GM21576 (cell line): ENCODE data around the gene GRB10.

Experiments used
- ATAC-seq: cut with Tn5 transposase; IDR thresholded peaks from one replicate; pipeline ENCODE4 v1.9.1; 2021; ENCODE audit warnings: mild to moderate bottlenecking, moderate library complexity; ENCODE audit not compliant: unreplicated experiment

The GRB10 gene

GRCh38 chr7:50658696-50659095 is 124.0 kb downstream of the GRB10 start:
- ATAC-seq = no peak

DNA sequence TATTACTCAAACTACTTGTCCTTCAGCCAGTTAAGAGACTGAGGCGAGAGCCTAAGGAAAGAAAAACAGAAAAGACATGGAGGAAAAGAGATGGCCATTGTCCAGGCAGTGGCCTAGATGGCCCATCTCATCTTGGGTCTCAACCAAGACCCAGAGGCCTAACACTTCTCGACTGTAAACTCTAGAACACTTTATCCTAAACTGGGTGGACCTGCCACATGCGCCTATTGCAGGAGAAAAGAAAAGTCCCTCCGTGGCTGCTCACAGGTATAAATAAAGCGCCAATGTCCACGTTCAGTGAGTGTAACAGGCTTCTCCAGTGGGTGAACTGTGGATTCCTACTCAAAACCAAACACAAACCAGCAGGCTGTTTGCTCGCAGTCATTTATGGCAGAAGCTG is 124.8 kb downstream of the GRB10 start:
- ATAC-seq = no peak

- no peak for ATAC-seq
Observed at GRCh38 chr7:50657341-50657873, 125.3 kb downstream of the GRB10 start.

DNA sequence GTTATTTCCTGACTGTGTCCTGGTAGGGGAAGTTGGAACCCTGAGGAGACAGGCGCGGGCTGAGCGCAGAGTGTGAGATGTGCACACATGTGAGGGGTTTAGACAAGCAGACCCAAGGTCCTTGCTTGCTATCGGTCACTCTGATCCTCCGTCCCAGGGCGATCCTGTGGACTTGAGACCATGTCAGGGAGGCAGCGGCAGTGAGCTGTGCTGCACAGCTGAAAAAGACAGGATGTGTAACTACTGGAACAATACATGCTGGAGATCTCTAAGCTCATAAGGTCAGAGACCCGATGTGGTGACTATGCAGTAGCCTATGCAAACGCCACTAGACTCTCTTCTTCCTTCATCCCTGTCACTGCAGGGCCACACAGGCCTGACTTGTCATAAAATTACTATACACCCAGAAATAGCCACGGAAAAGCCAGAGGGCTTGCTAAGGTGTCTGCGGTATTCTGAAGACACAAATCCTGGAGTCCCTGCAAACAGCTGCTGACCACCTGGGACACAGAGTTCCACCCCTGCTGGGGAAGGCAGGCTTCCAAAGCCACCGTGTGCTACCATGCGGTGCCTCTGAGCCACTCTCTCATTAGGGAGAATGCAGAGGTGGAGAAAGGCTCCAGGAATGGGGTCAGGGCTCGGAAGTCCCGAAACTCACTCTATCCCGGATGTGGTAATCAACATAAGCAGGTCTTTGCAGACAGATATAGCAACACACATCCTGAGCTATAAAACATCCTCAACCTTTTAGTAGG is 126.4 kb downstream of the GRB10 start:
- no peak for ATAC-seq

GRCh38 chr7:50655490-50655889 is 127.2 kb downstream of the GRB10 start:
- ATAC-seq = no peak

DNA sequence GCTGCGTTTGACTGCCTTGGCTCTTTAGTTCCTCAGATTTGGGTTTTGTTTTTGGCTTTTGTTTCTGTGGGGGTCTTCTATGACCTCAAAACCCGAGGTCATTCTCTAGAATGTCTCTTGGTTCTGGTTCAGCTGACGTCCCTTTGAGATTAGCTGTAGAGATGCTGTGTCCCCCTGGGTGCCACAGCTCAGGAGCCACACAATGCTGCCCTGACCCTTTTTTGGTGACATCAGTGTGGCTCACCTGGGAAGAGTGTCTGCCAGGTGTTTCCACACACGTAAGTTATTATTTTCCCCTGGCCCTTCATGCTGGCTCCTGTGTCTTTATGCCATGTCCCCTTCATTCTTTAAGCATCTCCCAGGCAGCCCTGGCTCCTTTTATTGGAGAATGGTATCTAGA is 127.7 kb downstream of the GRB10 start:
- no peak for ATAC-seq

GRCh38 chr7:50653981-50654425 is 128.7 kb downstream of the GRB10 start:
- ATAC-seq = no peak

DNA sequence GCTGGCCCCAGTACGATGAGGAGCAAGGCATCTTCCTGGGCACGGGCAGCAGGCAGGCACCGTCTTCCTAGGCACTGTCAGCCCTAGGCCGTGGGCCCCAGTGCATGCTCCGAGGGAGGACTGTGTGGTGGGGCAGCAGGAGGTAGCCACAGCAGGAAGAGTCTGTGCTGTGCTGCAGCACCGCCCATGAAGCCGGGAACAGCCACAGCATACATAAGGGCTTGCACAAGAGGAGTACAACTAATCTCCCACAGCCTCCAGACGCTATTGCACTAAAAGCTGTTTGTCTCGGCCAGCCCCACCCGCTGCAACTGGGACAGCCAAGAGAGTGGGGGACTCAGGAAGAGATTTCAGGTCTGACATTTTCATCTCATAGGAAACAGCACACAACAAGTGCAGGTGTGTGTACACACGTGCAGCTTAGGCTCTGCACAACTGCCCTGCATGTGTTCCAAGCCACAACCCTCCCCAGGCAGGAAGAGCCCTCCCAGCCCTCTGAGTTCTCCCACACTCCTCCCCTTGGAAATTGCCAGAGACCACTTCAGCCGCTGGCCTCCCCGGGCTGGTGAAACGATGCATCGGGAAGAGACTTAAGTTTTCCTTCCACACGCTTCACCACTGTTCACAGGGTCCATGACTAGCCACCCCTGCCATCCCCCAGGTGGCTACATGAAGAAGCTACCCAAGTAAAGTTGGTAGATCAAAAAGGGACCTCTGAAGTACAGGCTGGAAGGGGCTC is 129.4 kb downstream of the GRB10 start:
- no peak for ATAC-seq

DNA sequence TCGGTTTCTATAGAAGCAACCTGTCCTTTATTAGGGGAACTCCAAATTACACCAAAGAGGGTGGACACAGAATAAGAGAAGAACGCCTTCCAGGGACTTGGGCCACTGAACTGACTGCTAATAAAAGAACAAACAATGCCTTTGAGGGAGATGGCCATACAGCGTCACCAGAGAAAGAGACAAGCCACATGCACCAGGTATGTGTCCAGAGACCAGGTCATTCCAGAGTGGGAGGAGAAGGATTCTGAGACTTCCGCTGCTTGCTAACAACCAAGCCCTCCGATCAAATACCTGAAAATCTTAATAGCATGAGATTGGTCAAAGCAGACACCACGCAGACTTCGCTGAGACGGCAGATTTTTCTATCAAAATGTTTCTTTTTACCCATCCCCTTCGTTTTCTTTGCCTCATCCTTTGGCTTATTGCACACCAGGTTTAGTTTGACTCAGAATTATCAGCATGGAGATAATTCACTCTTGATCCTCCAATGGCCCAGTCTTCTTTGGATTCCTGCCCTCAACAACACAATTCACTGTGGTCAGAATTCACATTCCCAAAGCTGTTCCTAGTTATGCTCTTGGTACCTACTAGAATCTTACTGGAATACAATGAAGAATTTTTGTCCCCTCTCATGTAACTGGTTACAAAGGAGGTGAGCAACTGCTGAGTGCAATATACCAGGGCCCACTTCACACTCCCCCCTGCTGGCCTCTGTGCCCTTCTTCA is 130.1 kb downstream of the GRB10 start:
- no peak for ATAC-seq

DNA sequence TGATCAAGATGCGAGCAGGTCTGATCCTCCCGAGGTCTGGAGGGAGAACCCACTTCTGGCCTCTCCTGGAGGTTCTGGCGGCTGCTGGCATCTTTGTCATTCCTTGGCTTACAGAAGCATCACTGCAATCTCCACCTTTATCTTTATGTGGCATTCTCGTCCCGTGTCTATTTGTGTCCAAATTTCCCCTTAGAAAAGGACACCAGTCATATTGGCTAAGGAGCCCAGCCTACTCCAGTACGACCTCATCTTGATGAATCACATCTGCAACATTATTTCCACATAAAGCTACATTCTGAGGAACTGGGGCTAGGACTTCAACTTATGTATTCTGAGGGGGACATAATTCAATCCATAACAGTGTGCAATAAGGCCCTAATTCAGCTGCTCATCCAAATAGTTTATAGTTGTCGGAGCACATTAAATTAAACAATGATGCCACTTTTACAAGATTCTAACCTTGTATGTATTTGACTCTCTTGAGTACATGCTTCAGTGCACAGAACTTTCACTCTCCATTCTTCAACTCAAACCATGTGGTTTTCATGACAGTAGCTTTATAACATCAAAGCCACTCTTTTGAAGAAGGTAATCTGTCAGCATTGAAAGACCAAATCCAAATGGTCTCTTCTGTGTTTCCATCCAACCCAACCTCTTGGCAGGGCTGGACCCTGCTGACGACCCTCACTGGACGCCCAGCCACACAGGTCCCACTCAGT is 131.3 kb downstream of the GRB10 start:
- peak; percentile 77 for ATAC-seq

DNA sequence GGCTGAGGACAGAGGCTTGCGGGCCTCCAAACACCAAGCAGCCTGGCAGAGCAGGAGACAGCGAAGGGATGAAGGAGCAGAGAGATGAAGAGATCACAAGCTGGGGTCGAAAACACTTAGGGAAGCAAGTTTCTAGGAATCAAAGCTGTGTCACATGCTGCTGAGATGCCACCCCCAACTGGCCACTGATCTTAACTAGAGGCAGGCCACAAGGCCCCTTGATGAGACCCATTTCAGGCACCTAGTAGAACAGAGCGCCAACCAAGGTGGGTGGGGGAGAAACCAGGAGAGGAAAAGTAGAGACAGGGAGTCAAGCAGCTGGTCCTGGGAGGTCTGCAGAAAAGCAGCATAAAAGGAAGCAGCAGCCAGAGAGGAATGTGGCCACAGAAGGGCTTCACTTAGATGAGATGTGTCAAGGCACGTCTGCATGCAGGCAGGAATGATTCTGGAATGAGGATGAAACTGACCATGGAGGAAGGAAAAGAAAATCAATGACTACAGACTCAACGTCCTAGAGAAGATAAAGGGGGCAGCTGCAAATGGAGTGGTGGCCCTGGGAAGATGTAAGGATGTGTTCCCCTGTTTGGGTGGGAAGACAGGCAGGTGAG is 132.5 kb downstream of the GRB10 start:
- ATAC-seq = no peak

DNA sequence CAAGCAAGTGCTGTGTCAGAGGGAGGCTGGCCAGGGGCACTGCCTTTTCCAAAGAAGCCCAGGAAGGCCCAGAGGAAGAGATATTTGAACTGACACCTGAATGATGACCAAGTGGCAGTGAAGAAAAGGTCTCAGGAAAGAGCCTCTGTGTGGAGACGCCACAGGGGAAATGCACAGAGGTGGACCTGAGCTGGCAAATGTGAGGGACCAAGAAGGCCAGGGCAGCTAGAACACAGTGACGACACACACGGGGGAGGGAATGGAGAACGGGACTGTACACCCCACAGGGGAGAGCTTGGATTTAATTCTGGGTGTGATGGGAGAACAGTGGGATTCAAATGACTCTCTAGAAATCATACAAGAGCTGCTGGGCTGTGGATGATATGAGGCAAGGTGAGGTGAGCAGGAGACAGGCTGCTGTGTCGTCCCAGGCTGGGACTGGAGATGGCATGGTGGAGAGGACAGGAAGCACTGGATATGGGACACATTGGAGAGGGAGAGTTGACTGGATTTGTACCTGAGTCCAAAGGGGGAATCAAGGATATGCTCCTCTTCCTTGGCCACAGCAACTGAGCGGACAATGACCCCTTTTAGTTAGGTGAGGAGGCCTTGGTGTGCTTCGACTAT is 133.3 kb downstream of the GRB10 start:
- no peak for ATAC-seq

DNA sequence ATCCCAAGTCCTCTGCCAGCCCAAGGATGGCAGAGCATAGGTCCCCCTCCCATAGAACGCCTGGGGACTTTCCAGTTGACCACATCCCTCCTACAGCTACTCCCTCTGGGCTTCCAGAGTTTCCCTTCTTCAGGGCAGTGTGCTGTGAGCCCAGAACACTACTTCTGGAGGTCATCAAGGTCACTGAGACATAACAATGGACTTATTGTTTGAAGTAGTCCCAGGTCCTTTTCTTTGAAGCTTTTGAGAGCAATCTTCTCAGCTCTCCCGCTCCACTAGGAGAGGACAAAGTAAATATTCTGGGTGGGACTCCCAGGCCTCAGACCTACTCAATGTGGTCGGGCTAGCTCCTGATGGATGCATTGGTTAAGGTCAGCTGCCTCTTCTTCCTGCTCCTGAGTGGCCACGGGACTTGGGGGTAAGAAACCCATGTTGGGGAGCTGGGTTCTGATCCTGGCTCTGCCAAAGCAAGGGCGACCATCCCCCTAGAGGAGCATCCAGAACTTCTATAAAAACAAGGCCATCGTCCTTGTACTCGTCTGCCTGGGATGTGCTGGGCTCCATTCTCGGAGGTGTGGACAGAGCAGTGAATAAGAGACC is 134.0 kb downstream of the GRB10 start:
- no peak for ATAC-seq

DNA sequence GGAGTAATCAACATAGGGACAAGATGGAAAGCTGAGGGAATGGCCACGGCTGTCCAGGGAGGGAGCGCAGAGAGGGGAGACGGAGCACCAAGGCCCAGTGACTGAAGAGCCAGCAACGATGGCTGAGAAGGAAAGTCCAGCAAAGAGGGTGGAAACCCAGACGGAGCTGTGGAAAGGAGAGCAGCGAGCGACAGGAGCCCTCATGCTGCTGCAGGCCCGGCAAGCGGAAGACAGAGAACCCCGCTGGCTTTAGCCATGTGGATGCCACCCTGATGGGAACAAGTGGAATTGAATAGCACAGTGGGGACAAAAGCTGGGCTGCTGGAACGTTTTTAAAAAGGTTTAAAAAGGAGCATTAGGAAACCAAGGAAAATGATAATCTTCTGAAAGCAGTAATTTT is 134.6 kb downstream of the GRB10 start:
- ATAC-seq = no peak

DNA sequence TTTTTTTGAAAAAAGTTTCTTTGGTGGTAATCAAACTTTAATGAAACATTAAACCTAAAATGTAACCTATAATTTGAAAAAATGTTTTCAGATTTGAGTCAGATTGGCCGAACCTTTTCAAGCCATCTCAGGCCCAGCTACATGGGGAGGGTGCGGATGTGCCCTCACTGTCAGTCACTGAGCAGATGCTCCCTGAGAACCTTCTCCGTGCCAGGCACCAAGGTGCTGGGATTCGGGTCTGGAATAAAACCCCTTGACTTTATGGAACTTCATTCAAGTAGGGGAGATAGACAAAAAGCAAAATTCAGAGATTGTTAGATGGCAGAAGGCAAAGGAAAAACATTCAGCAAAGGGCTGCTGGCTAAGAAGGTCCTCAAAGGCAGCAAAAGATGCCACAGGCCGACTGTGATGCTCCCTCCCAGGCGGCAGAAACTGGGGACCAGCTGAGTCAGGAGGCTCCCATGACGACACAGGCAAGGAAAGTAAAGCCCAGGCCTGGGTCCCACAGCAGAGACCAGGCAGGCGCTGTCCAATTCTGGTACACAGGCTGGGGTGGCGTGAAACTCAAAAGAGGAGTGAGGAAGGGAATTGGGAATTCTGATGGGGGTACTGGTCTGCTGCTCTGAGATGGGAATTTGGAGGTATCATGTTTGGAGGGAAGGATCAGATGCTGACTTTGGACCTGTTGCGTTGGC is 135.3 kb downstream of the GRB10 start:
- ATAC-seq = no peak

DNA sequence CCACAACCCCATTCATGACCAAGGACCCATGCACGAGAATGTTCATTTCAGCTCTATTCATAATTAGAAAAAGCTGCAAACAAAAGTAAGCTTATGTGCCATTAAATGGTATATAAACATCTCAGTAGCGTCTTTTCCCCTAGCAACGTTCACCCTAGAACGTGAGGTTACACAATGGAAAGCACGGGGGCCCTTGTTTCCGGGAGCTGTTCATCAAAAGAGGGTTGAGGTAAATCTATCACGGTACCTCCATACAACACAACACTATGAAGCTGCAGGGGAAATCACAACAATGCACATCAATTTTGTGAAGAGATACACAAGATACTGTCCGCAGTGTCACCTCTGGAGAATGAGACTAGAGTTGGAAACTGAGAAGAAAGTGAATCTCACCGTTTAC is 136.6 kb downstream of the GRB10 start:
- no peak for ATAC-seq

GRCh38 chr7:50645186-50645585 is 137.5 kb downstream of the GRB10 start:
- ATAC-seq = no peak

GRCh38 chr7:50644586-50644985 is 138.1 kb downstream of the GRB10 start:
- no peak for ATAC-seq

GRCh38 chr7:50644114-50644513 is 138.6 kb downstream of the GRB10 start:
- ATAC-seq = no peak
